HFFc6 (cell line): Measurements from ENCODE around the gene SLC7A8. TPM values are rescaled to one million over a fixed set of nuclear protein-coding genes. Genes with fewer than 3 reads are reported as not detected.

ENCODE experiments used
- DNase-seq: peaks from one replicate; pipeline ENCODE4 v3.0.0-alpha.2; 2018
- H3K27ac Mint-ChIP-seq: 2 replicates; pipeline ENCODE4 v1.8.0; 2020; ENCODE audit warnings: mild to moderate bottlenecking, mixed read lengths
- H3K27me3 Mint-ChIP-seq: 2 replicates; pipeline ENCODE4 v1.8.0; 2021; ENCODE audit warnings: mild to moderate bottlenecking, moderate library complexity, mixed read lengths; ENCODE audit not compliant: insufficient read depth
- H3K36me3 Mint-ChIP-seq: 2 replicates; pipeline ENCODE4 v1.8.0; 2021; ENCODE audit warnings: low read depth, mixed read lengths
- H3K4me1 Mint-ChIP-seq: 2 replicates; pipeline ENCODE4 v1.8.0; 2020; ENCODE audit warnings: low read depth, mixed read lengths
- H3K4me3 Mint-ChIP-seq: 2 replicates; pipeline ENCODE4 v1.8.0; 2020; ENCODE audit warnings: mild to moderate bottlenecking, moderate library complexity, mixed read lengths
- H3K9me3 Mint-ChIP-seq: 2 replicates; pipeline ENCODE4 v1.8.0; 2020; ENCODE audit warnings: mild to moderate bottlenecking, mixed read lengths
- CTCF ChIP-seq: fragments of 200-600 bp; sonication (generic); IDR thresholded peaks from 2 replicates; pipeline ENCODE4 v1.5.0; 2021; ENCODE audit warnings: antibody characterized with exemption, mild to moderate bottlenecking
- total RNA-seq, 6 experiments: library from RNA; stranded (reverse); fragmentation: NEBNext Ultra II Directional; extraction: Animal tissue kit (Norgen Biotek cat#: 25700); gene quantifications; 2 replicates in 1 of 6; 3 replicates in 5 of 6; pipeline ENCODE4 v1.2.3, GENCODE V29; 2021

Gene SLC7A8
- total RNA-seq, 6 experiments from 2014 or later: 13.0 to 24.2 (median 23.3) TPM

- peaks cover 55% of the 10 kb centered on the region for H3K4me1 Mint-ChIP-seq
- no peak for TF ChIP-seq CTCF
- peak overlapping the region; percentile 68 for H3K4me3 Mint-ChIP-seq
- peaks cover 3% of the 10 kb centered on the region for H3K27me3 Mint-ChIP-seq
- peak overlapping the region; percentile 92 for H3K27ac Mint-ChIP-seq
- no peak for DNase-seq
- peaks cover 43% of the 10 kb centered on the region for H3K36me3 Mint-ChIP-seq
- H3K9me3 Mint-ChIP-seq: no peaks in the 10 kb centered on the region
These were observed 103.0 kb downstream of the SLC7A8 start for GRCh38 chr14:23080474-23080873.

- peaks cover 44% of the 10 kb centered on the region for H3K36me3 Mint-ChIP-seq
- peak; percentile 63 for DNase-seq
- H3K27ac Mint-ChIP-seq: peak overlapping the region; percentile 92
- H3K4me1 Mint-ChIP-seq: peaks cover 51% of the 10 kb centered on the region
- no peaks in the 10 kb centered on the region for H3K9me3 Mint-ChIP-seq
- H3K4me3 Mint-ChIP-seq: peak overlapping the region; percentile 68
- H3K27me3 Mint-ChIP-seq: peaks cover 3% of the 10 kb centered on the region
- no peak for TF ChIP-seq CTCF
These were observed 103.7 kb downstream of the SLC7A8 start for GRCh38 chr14:23079716-23080115.

GRCh38 chr14:23078692-23079116 lies 104.8 kb downstream of the SLC7A8 start:
- peak overlapping the region; percentile 68 for H3K4me3 Mint-ChIP-seq
- H3K27ac Mint-ChIP-seq: peak overlapping the region; percentile 92
- H3K36me3 Mint-ChIP-seq: peaks cover 42% of the 10 kb centered on the region
- DNase-seq: peak; percentile 98
- TF ChIP-seq CTCF: no peak; the same call in 1 of the 2 replicates
- peaks cover 3% of the 10 kb centered on the region for H3K27me3 Mint-ChIP-seq
- H3K9me3 Mint-ChIP-seq: no peaks in the 10 kb centered on the region
- peaks cover 51% of the 10 kb centered on the region for H3K4me1 Mint-ChIP-seq

GRCh38 chr14:23077962-23078361 lies 105.5 kb downstream of the SLC7A8 start:
- no peaks in the 10 kb centered on the region for H3K9me3 Mint-ChIP-seq
- H3K4me1 Mint-ChIP-seq: peaks cover 53% of the 10 kb centered on the region
- no peak for TF ChIP-seq CTCF
- H3K4me3 Mint-ChIP-seq: peak overlapping the region; percentile 68; the same call in 1 of the 2 replicates
- peak overlapping the region; percentile 92 for H3K27ac Mint-ChIP-seq
- DNase-seq: no peak
- H3K36me3 Mint-ChIP-seq: peaks cover 42% of the 10 kb centered on the region
- H3K27me3 Mint-ChIP-seq: peaks cover 3% of the 10 kb centered on the region

- Mint-ChIP-seq H3K36me3 (peaks cover 46% of the 10 kb centered on the region), H3K27me3 (peaks cover 3% of the 10 kb centered on the region), H3K27ac (peak overlapping the region; percentile 46; the same call in 1 of the 2 replicates), H3K9me3 (no peaks in the 10 kb centered on the region), H3K4me1 (peaks cover 63% of the 10 kb centered on the region), H3K4me3 (no peak overlapping the region)
- peak; percentile 35 for DNase-seq
- peak; percentile 88 for TF ChIP-seq CTCF
These were observed 106.6 kb downstream of the SLC7A8 start for GRCh38 chr14:23076785-23077408.

Other genes starting within 250 kb of the SLC7A8 start
- 10 to 100 TPM; 13.0 to 23.5 (median 19.6) TPM for gene HAUS4, start 226.6 kb downstream of the SLC7A8 start, total RNA-seq
- gene AJUBA, start 201.1 kb downstream of the SLC7A8 start, total RNA-seq: 10 to 100 TPM; 66.0 to 79.7 (median 74.9) TPM
- 1 to 10 TPM; 3.6 to 7.0 (median 5.7) TPM for gene C14orf93, start 173.5 kb downstream of the SLC7A8 start, total RNA-seq
- gene PSMB5, start 148.8 kb downstream of the SLC7A8 start, total RNA-seq: 100 to 1,000 TPM; 221 to 259 (median 241) TPM
- gene PSMB11, start 141.4 kb downstream of the SLC7A8 start, total RNA-seq: under 1 TPM in 1 of 6 experiments, not detected in 5; 0.12 TPM
- gene CDH24, start 126.1 kb downstream of the SLC7A8 start, total RNA-seq: 10 to 100 TPM in 1 of 6 experiments, 1 to 10 TPM in 5; 6.4 to 11.2 (median 8.3) TPM
- 100 to 1,000 TPM; 128 to 150 (median 142) TPM for gene ACIN1, start 88.5 kb downstream of the SLC7A8 start, total RNA-seq
- 100 to 1,000 TPM in 4 of 6 experiments, 10 to 100 TPM in 2; 85.0 to 117 (median 103) TPM for gene C14orf119, start 88.2 kb downstream of the SLC7A8 start, total RNA-seq
- gene CIROP, start 78.7 kb downstream of the SLC7A8 start, total RNA-seq: not detected
- not detected for gene CEBPE, start 64.4 kb downstream of the SLC7A8 start, total RNA-seq
- not detected for gene RNF212B, start 54.3 kb upstream of the SLC7A8 start, total RNA-seq
- 1 to 10 TPM; 7.3 to 9.2 (median 7.5) TPM for gene HOMEZ, start 102.5 kb upstream of the SLC7A8 start, total RNA-seq
- 1 to 10 TPM; 2.3 to 3.8 (median 2.6) TPM for gene PPP1R3E, start 119.2 kb upstream of the SLC7A8 start, total RNA-seq
- 10 to 100 TPM; 28.7 to 32.4 (median 31.1) TPM for gene BCL2L2, start 123.2 kb upstream of the SLC7A8 start, total RNA-seq
- gene PABPN1, start 137.8 kb upstream of the SLC7A8 start, total RNA-seq: 100 to 1,000 TPM; 128 to 147 (median 137) TPM
- 10 to 100 TPM; 11.7 to 15.6 (median 13.1) TPM for gene SLC22A17, start 169.2 kb upstream of the SLC7A8 start, total RNA-seq
- gene EFS, start 181.5 kb upstream of the SLC7A8 start, total RNA-seq: 10 to 100 TPM in 5 of 6 experiments, 1 to 10 TPM in 1; 8.8 to 13.5 (median 12.3) TPM
- gene IL25, start 189.1 kb upstream of the SLC7A8 start, total RNA-seq: not detected
- not detected for gene CMTM5, start 193.4 kb upstream of the SLC7A8 start, total RNA-seq
- gene MYH6, start 224.6 kb upstream of the SLC7A8 start, total RNA-seq: not detected